Measurements from ENCODE around the gene CREBL2.

The CREBL2 gene

DNA sequence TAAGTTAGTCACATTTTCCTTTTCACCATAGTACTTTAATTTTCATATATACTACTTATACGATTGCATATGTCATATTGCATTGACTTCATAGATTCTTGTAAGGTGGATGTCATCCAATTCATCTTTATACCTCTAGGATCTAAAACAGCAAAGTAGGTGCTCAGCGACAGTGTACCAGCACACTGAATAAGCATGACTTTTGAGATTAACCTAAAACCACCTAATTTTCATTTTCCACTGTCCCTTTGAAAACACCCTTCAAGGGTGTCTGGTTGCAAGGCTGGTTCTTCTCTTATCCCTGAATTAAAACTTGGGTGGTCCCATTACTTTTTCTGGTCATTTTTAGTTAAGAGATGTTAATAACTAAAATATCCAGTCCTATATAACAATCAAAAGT, 79.9 kb downstream of the CREBL2 start:
- Histone ChIP-seq H3K9me3 (ENCODE audit: insufficient read depth, low read depth, low read length) (no peaks in the 10 kb centered on the region), H4K8ac (ENCODE audit: low read depth, low read length) (no peak overlapping the region), H2AK5ac (ENCODE audit: low read length) (no peak overlapping the region), H3K4me3 (ENCODE audit: low read depth, low read length) (no peak overlapping the region), H2BK12ac (ENCODE audit: low read length) (no peak overlapping the region), H3K27me3 (ENCODE audit: insufficient read depth, low read length) (no peaks in the 10 kb centered on the region), H3K79me2 (ENCODE audit: control insufficient read depth, insufficient read depth, low read length, poor library complexity) (no peaks in the 10 kb centered on the region), H3K9ac (ENCODE audit: low read length) (no peak overlapping the region), H4K91ac (ENCODE audit: low read depth, low read length) (no peak overlapping the region), H3K14ac (ENCODE audit: low read length) (no peak overlapping the region), H3K18ac (ENCODE audit: low read length) (no peak overlapping the region), H2BK120ac (ENCODE audit: insufficient read depth, low read length, poor library complexity) (no peak overlapping the region), H3K23ac (ENCODE audit: low read length) (no peak overlapping the region), H2BK5ac (ENCODE audit: low read depth, low read length, poor library complexity) (no peak overlapping the region), H3K79me1 (ENCODE audit: low read length) (peaks cover 3% of the 10 kb centered on the region), H3K27ac (ENCODE audit: low read depth, low read length) (no peak overlapping the region), H3K4ac (ENCODE audit: low read depth, low read length) (no peak overlapping the region), H3K4me1 (ENCODE audit: control insufficient read depth in 1 of 2, insufficient read depth in 2 of 2, low read length in 2 of 2) (no peaks in the 10 kb centered on the region), H3K4me2 (ENCODE audit: low read length) (no peak overlapping the region), H2AFZ (ENCODE audit: insufficient read depth, low read length, poor library complexity) (no peak overlapping the region), H4K12ac (ENCODE audit: low read depth, low read length) (no peak overlapping the region), H3K36me3 (ENCODE audit: control insufficient read depth in 1 of 2, insufficient read depth in 2 of 2, low read length in 2 of 2) (no peaks in the 10 kb centered on the region)
- WGBS (ENCODE audit: extremely low coverage, insufficient coverage, insufficient read length): no CpG with 5 or more reads among the region's 2 CpGs
- no peak for DNase-seq

- Histone ChIP-seq H4K91ac (ENCODE audit: low read depth, low read length) (no peak overlapping the region), H3K23ac (ENCODE audit: low read length) (no peak overlapping the region), H3K4me2 (ENCODE audit: low read length) (no peak overlapping the region), H3K4ac (ENCODE audit: low read depth, low read length) (no peak overlapping the region), H4K12ac (ENCODE audit: low read depth, low read length) (no peak overlapping the region), H2AFZ (ENCODE audit: insufficient read depth, low read length, poor library complexity) (no peak overlapping the region), H2BK120ac (ENCODE audit: insufficient read depth, low read length, poor library complexity) (no peak overlapping the region), H4K8ac (ENCODE audit: low read depth, low read length) (no peak overlapping the region), H3K9ac (ENCODE audit: low read length) (no peak overlapping the region), H2BK5ac (ENCODE audit: low read depth, low read length, poor library complexity) (no peak overlapping the region), H3K4me1 (ENCODE audit: control insufficient read depth in 1 of 2, insufficient read depth in 2 of 2, low read length in 2 of 2) (no peaks in the 10 kb centered on the region), H2AK5ac (ENCODE audit: low read length) (no peak overlapping the region), H3K9me3 (ENCODE audit: insufficient read depth, low read depth, low read length) (no peaks in the 10 kb centered on the region), H3K27me3 (ENCODE audit: insufficient read depth, low read length) (no peaks in the 10 kb centered on the region), H3K79me1 (ENCODE audit: low read length) (peaks cover 3% of the 10 kb centered on the region), H3K14ac (ENCODE audit: low read length) (no peak overlapping the region), H3K4me3 (ENCODE audit: low read depth, low read length) (no peak overlapping the region), H2BK12ac (ENCODE audit: low read length) (no peak overlapping the region), H3K27ac (ENCODE audit: low read depth, low read length) (no peak overlapping the region), H3K36me3 (ENCODE audit: control insufficient read depth in 1 of 2, insufficient read depth in 2 of 2, low read length in 2 of 2) (no peaks in the 10 kb centered on the region), H3K79me2 (ENCODE audit: control insufficient read depth, insufficient read depth, low read length, poor library complexity) (no peaks in the 10 kb centered on the region), H3K18ac (ENCODE audit: low read length) (no peak overlapping the region)
- WGBS (ENCODE audit: extremely low coverage, insufficient coverage, insufficient read length): no CpG with 5 or more reads among the region's 3 CpGs
- no peak for DNase-seq
Measured at GRCh38 chr12:12693111-12693671, 81.5 kb downstream of the CREBL2 start.
